ENCODE results near the gene UBE2I. TPM values are rescaled to one million over a fixed set of nuclear protein-coding genes. Genes with fewer than 3 reads are reported as not detected.

UBE2I gene
- total RNA-seq, 1 experiment from 2014 or later: 290 TPM

GRCh38 chr16:1340730-1341494, 31.5 kb downstream of the UBE2I start:
- no peaks in the 10 kb centered on the region for H3K27me3 ChIP-seq (ENCODE audit: insufficient read depth, low read length)
- Mint-ChIP-seq H3K27me3 (ENCODE audit: low read depth) (peaks cover 32% of the 10 kb centered on the region), H3K9me3 (no peaks in the 10 kb centered on the region), H3K4me1 (peaks cover 6 to 10% of the 10 kb centered on the region in 2 experiments), H3K27ac (no peak overlapping the region), H3K4me3 (no peak overlapping the region), H3K36me3 (ENCODE audit: insufficient read depth in 1 of 3, low read depth in 3 of 3) (no peaks in the 10 kb centered on the region)
- H2BK15ac ChIP-seq (ENCODE audit: low read depth, low read length): no peak overlapping the region
- no peak overlapping the region for H3K9ac ChIP-seq (ENCODE audit: extremely low read depth, insufficient read length, low read length)
- H3K23me2 ChIP-seq (ENCODE audit: insufficient read length, low read depth, low read length, poor library complexity, severe bottlenecking): no peaks in the 10 kb centered on the region
- H3T11ph ChIP-seq (ENCODE audit: low read length): no peak overlapping the region
- no peaks in the 10 kb centered on the region for H4K20me1 ChIP-seq (ENCODE audit: control insufficient read depth, insufficient read depth, insufficient read length)
- H2BK120ac ChIP-seq (ENCODE audit: low read depth, low read length, poor library complexity, severe bottlenecking): no peak overlapping the region
- no peaks in the 10 kb centered on the region for H3K9me3 ChIP-seq (ENCODE audit: control insufficient read depth, low read depth, low read length)
- no peak overlapping the region for H2BK20ac ChIP-seq (ENCODE audit: low read depth, low read length, poor library complexity, severe bottlenecking)
- H4K8ac ChIP-seq (replicated peaks; ENCODE audit: insufficient read length, low read depth, low read length): no peak overlapping the region
- H2AK5ac ChIP-seq (ENCODE audit: insufficient read length, low read length): no peak overlapping the region
- H2BK5ac ChIP-seq (ENCODE audit: insufficient read length, low read length): no peak overlapping the region
- H4K91ac ChIP-seq (ENCODE audit: insufficient read length, low read depth, low read length): no peak overlapping the region
- H3K56ac ChIP-seq (ENCODE audit: insufficient read length, low read depth, low read length): no peak overlapping the region
- no peak for TF ChIP-seq CTCF (conservative IDR thresholded peaks at IDR 0.05)
- no peak overlapping the region for H2BK12ac ChIP-seq (ENCODE audit: insufficient read length, low read depth, low read length)
- no peak for DNase-seq
- no peaks in the 10 kb centered on the region for H3K4me1 ChIP-seq (ENCODE audit: insufficient read depth, low read length)
- no peak overlapping the region for H3K4ac ChIP-seq (ENCODE audit: low read depth, low read length)
- H3K79me1 ChIP-seq (ENCODE audit: insufficient read depth, low read depth, low read length, poor library complexity, severe bottlenecking): no peaks in the 10 kb centered on the region
- H3K23ac ChIP-seq (ENCODE audit: insufficient read length, low read depth, low read length): no peak overlapping the region
- H2AFZ ChIP-seq (ENCODE audit: low read length): no peak overlapping the region
- no peak overlapping the region for H3K27ac ChIP-seq (ENCODE audit: insufficient read length, low read depth, low read length)
- H3K18ac ChIP-seq (ENCODE audit: insufficient read length, low read depth, low read length): no peak overlapping the region
- no peak overlapping the region for H4K5ac ChIP-seq (ENCODE audit: insufficient read length, low read depth, low read length)
- WGBS (ENCODE audit: extremely low coverage, insufficient read length, low lambda C conversion rate): no CpG with 5 or more reads among the region's 36 CpGs
- no peak overlapping the region for H3K14ac ChIP-seq (ENCODE audit: insufficient read depth, low read length)
- no peaks in the 10 kb centered on the region for H3K79me2 ChIP-seq (ENCODE audit: insufficient read depth, low read length)
- H3K4me2 ChIP-seq (ENCODE audit: insufficient read depth, insufficient read length, low read length): no peak overlapping the region

All from H9 (cell line).